HCT116 (cell line): ENCODE data around the gene GPR78.

Experiments used
- ATF3 ChIP-seq: IDR thresholded peaks from 2 replicates; pipeline ENCODE4 v1.6.1; 2012
- CEBPB ChIP-seq: IDR thresholded peaks from 2 replicates; pipeline ENCODE4 v1.6.1; 2012; ENCODE audit warnings: low read depth
- CTCF ChIP-seq, 3 experiments: fragments of 200-600 bp in 1 of 3; sonication (generic) in 1 of 3; IDR thresholded peaks in 2 of 3; conservative IDR thresholded peaks in 1 of 3; 2 replicates each; pipeline ENCODE4 v1.5.1; 2012 to 2017; ENCODE audit warnings: low read depth in 2 of 3, low read length in 2 of 3, antibody characterized with exemption in 1 of 3, borderline replicate concordance in 1 of 3, control low read depth in 1 of 3, mild to moderate bottlenecking in 1 of 3, mixed read lengths in 1 of 3, mixed run types in 1 of 3, moderate library complexity in 1 of 3; ENCODE audit not compliant: insufficient read depth in 1 of 3
- EGR1 ChIP-seq: IDR thresholded peaks from 2 replicates; pipeline ENCODE4 v1.6.1; 2012; ENCODE audit warnings: low read depth
- EZH2 ChIP-seq: fragments of 200-600 bp; sonication (generic); IDR thresholded peaks from 2 replicates; pipeline ENCODE4 v1.6.1; 2017; ENCODE audit warnings: antibody characterized with exemption, mixed run types
- EZH2phosphoT487 ChIP-seq: fragments of 200-600 bp; IDR thresholded peaks from 2 replicates; pipeline ENCODE4 v1.6.1; 2018; ENCODE audit warnings: antibody characterized with exemption, borderline replicate concordance
- POLR2AphosphoS5 ChIP-seq: IDR thresholded peaks from 2 replicates; pipeline ENCODE4 v1.6.1; 2011; ENCODE audit warnings: mild to moderate bottlenecking, low read depth, low read length, moderate library complexity
- RAD21 ChIP-seq: IDR thresholded peaks from 2 replicates; pipeline ENCODE4 v1.6.1; 2012; ENCODE audit warnings: low read depth, mild to moderate bottlenecking
- REST ChIP-seq: IDR thresholded peaks from 2 replicates; pipeline ENCODE4 v1.6.1; 2012; ENCODE audit warnings: low read depth
- SP1 ChIP-seq: IDR thresholded peaks from 2 replicates; pipeline ENCODE4 v1.6.1; 2012; ENCODE audit warnings: low read depth
- SRF ChIP-seq: IDR thresholded peaks from 2 replicates; pipeline ENCODE4 v1.6.1; 2012; ENCODE audit warnings: low read depth
- TCF7L2 ChIP-seq: IDR thresholded peaks from 2 replicates; pipeline ENCODE4 v1.7.0; 2011; ENCODE audit warnings: borderline replicate concordance, inconsistent platforms; ENCODE audit not compliant: insufficient read depth, insufficient read length; ENCODE audit errors: extremely low read depth
- ZNF274 ChIP-seq: fragments of 200-500 bp; sonication (Bioruptor generic); IDR thresholded peaks from 2 replicates; pipeline ENCODE4 v1.6.1; 2014; ENCODE audit warnings: mild to moderate bottlenecking, low read depth, low read length, inconsistent platforms

GRCh38 chr4:8589823-8590545, 9.8 kb downstream of the GPR78 start:
- TF ChIP-seq CTCF (IDR thresholded peaks at IDR 0.05 in 2 of 3, conservative IDR thresholded peaks at IDR 0.05 in 1 of 3; ENCODE audit: borderline replicate concordance in 1 of 3, insufficient read depth in 1 of 3, low read depth in 2 of 3, low read length in 2 of 3) = no peak
- TF ChIP-seq POLR2AphosphoS5 = no peak
- TF ChIP-seq ZNF274 = no peak
- no peak for TF ChIP-seq EGR1
- no peak for TF ChIP-seq SRF
- no peak for TF ChIP-seq TCF7L2
- no peak for TF ChIP-seq ATF3
- TF ChIP-seq CEBPB = no peak
- TF ChIP-seq REST = no peak
- TF ChIP-seq EZH2 = no peak
- no peak for TF ChIP-seq RAD21
- no peak for TF ChIP-seq SP1
- no peak for TF ChIP-seq EZH2phosphoT487
